Natural killer cell (primary cell): ENCODE results near the gene TNNT1. TPM values are rescaled to one million over a fixed set of nuclear protein-coding genes. Genes with fewer than 3 reads are reported as not detected.
A peak's percentile ranks its signal among the peaks of the same experiment; 100 is the strongest.

Source experiments
- ATAC-seq, 3 donors: fragments of 150-1000 bp in 2 of 3; fragments of 200-7000 bp in 1 of 3; cut with Tn5 transposase; 1 replicate in 1 of 3; 2 replicates in 2 of 3; pipeline ENCODE4 v1.10.0; 2021; ENCODE audit warnings: mild to moderate bottlenecking in 2 of 3, moderate library complexity in 2 of 3
- DNase-seq, 2 donors: peaks; one replicate each; pipeline versions ENCODE4 v3.0.0 to v3.0.0-alpha.2; 2013 to 2021; ENCODE audit warnings: mixed read lengths in 1 of 2
- H3K27ac ChIP-seq: one replicate; pipeline ENCODE4 v1.5.1; 2013; ENCODE audit warnings: mild to moderate bottlenecking, low read length
- H3K27me3 ChIP-seq: one replicate; pipeline ENCODE4 v1.6.1; 2013; ENCODE audit warnings: low read length; ENCODE audit not compliant: control insufficient read depth, insufficient read depth
- H3K36me3 ChIP-seq: one replicate; pipeline ENCODE4 v1.6.1; 2013; ENCODE audit warnings: low read length; ENCODE audit not compliant: control insufficient read depth, insufficient read depth
- H3K4me1 ChIP-seq: one replicate; pipeline ENCODE4 v1.6.1; 2013; ENCODE audit warnings: low read length; ENCODE audit not compliant: control insufficient read depth, insufficient read depth
- H3K4me3 ChIP-seq: one replicate; pipeline ENCODE4 v1.5.1; 2013; ENCODE audit warnings: low read length
- H3K9me3 ChIP-seq: one replicate; pipeline ENCODE4 v1.6.1; 2013; ENCODE audit warnings: low read length; ENCODE audit not compliant: control insufficient read depth, insufficient read depth
- H3K27ac Mint-ChIP-seq, 2 donors: one replicate each; pipeline ENCODE4 v1.8.0; 2022; ENCODE audit warnings: mild to moderate bottlenecking in 2 of 2, mixed read lengths in 2 of 2, moderate library complexity in 1 of 2
- H3K27me3 Mint-ChIP-seq, 2 donors: one replicate each; pipeline ENCODE4 v1.8.0; 2022; ENCODE audit warnings: low read depth in 2 of 2, mixed read lengths in 2 of 2
- H3K36me3 Mint-ChIP-seq: one replicate; pipeline ENCODE4 v1.8.0; 2022; ENCODE audit warnings: mixed read lengths
- H3K4me1 Mint-ChIP-seq, 2 donors: one replicate each; pipeline ENCODE4 v1.8.0; 2022; ENCODE audit warnings: mixed read lengths in 2 of 2
- H3K4me3 Mint-ChIP-seq: one replicate; pipeline ENCODE4 v1.8.0; 2022; ENCODE audit warnings: mild to moderate bottlenecking, moderate library complexity, mixed read lengths
- H3K9me3 Mint-ChIP-seq, 2 donors: one replicate each; pipeline ENCODE4 v1.8.0; 2022; ENCODE audit warnings: mixed read lengths in 2 of 2
- WGBS: methylation state at CpG from one replicate; pipeline ENCODE4 v1.1.7; 2013; ENCODE audit warnings: missing lambda C conversion rate; ENCODE audit not compliant: insufficient coverage; 5-methylcytosine and 5-hydroxymethylcytosine counted together
- intact Hi-C: fragments of 100-400 bp; cut with micrococcal nuclease; formaldehyde crosslinking; loops from one replicate; pipeline ENCODE4 v1.14.2; 2022
- total RNA-seq, 4 donors: library from RNA; stranded (reverse); fragments of 120-200 nt in 1 of 4; gene quantifications; one replicate each; pipeline versions ENCODE4 v1.2.3 to v1.2.4, GENCODE V29; 2013 to 2022
- TF ChIP-seq, protein P1 (sequence below): fragments of 200-600 bp; IDR thresholded peaks from one replicate; pipeline ENCODE4 v1.8.0; 2022; ENCODE audit warnings: antibody characterized with exemption

The TNNT1 gene
- total RNA-seq, 3 donors from 2014 or later (not counting 1 experiment from before 2014, with no cell fraction given): 0.94 TPM; not detected in 2

DNA sequence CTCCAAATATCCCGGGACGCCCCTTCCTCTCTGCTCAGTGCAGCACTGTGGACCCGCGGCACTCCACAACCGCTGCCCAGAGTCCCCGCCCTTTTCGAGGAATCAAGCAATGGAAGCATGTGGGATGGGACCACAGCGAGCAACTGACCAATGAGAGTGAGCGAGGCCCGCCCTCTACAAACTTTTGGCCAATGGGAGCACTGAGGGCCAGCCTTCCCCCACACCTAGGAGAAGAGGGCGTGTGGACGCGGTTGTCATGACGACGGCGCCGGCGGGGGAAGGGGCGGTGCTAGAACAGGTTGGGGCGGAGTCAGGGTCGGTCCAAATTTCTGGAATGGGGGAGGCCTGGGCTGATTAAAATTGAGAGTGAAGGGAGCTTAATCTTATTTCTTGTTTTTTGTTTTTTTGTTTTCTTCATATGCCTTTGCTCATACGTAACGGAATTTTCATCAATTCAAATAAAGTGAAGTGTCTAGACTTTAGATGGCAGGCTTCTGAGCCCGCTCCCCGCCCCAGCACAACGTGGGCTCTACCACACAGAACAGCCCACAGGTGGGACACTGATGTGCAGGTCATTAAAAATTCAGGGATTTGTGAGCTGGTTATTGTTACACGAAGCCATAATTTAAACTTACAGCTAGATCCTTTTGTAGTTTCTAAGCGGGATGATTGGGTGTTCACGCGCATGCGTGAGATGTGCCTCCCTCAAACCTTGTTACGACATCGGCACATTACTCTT lies 17.7 kb upstream of the TNNT1 start, which contains the start of gene DNAAF3:
Gene DNAAF3 (minus strand): TSS at position 84 of the 739 bp plus-strand sequence. CDS start 200 bp downstream, outside the sequence.
- peaks cover 55 to 64% of the 10 kb centered on the region in 2 donors for H3K27me3 Mint-ChIP-seq
- ATAC-seq: peak; percentile 83 to 89 (median 85)
- TF ChIP-seq, protein P1, sequence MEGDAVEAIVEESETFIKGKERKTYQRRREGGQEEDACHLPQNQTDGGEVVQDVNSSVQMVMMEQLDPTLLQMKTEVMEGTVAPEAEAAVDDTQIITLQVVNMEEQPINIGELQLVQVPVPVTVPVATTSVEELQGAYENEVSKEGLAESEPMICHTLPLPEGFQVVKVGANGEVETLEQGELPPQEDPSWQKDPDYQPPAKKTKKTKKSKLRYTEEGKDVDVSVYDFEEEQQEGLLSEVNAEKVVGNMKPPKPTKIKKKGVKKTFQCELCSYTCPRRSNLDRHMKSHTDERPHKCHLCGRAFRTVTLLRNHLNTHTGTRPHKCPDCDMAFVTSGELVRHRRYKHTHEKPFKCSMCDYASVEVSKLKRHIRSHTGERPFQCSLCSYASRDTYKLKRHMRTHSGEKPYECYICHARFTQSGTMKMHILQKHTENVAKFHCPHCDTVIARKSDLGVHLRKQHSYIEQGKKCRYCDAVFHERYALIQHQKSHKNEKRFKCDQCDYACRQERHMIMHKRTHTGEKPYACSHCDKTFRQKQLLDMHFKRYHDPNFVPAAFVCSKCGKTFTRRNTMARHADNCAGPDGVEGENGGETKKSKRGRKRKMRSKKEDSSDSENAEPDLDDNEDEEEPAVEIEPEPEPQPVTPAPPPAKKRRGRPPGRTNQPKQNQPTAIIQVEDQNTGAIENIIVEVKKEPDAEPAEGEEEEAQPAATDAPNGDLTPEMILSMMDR: no peak

DNA sequence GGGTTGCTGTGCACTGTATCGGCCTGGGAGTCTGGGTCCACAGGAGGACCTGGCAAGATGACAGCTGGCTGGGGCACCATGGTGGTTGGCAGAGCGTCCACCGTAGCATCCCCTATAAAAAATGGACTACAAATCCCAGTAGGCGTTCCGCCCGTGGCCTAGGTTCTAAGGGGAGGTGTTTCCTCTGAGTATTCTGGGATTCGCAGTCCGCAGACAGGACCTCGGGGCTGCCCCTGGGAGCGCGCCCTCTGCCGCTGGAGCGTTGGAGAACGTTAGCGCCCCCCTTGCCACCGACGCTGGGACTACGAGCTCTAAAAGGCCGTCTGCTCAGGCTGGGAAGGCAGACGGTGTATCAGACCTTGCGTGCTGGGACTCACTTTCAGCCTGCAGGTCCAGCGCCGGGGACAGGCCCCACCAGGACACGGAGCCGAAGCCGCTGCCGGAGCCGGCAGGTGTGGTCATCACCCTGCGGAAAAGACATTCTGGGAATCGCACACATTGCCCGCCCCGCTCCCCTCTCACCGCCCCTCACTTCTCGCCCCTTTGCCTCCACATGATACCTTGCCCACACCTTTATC lies 17.0 kb upstream of the TNNT1 start:
- intact Hi-C loops: loop anchor here (10.0 kb wide), 1 partner anchor 81 kb away; no protein-coding TSS in a partner anchor
- Histone ChIP-seq H3K27me3 (peaks cover 37% of the 10 kb centered on the region), H3K4me3 (no peak overlapping the region), H3K4me1 (peaks cover 17% of the 10 kb centered on the region), H3K27ac (no peak overlapping the region), H3K36me3 (no peaks in the 10 kb centered on the region), H3K9me3 (no peaks in the 10 kb centered on the region)
- WGBS: 3% methylated on average over 34 of the region's 34 CpGs
- H3K4me3 Mint-ChIP-seq: peak overlapping the region; percentile 47
- no peaks in the 10 kb centered on the region for H3K9me3 Mint-ChIP-seq
- DNase-seq: peak in 1 of 2 donors; percentile 78
- peaks cover 49 to 57% of the 10 kb centered on the region in 2 donors for H3K27me3 Mint-ChIP-seq
- peak; percentile 60 to 85 (median 60) for ATAC-seq
- H3K4me1 Mint-ChIP-seq: peaks cover 13 to 14% of the 10 kb centered on the region in 2 donors
- TF ChIP-seq, protein P1: no peak
- H3K36me3 Mint-ChIP-seq: no peaks in the 10 kb centered on the region
- H3K27ac Mint-ChIP-seq: peak overlapping the region; percentile 16 to 83

More for the DNA sequence above, 17.7 kb upstream of the TNNT1 start, which contains the start of gene DNAAF3:
- Mint-ChIP-seq H3K9me3 (no peaks in the 10 kb centered on the region), H3K27ac (peak within 1 kb of the TSS; percentile 16 to 83), H3K36me3 (no peaks in the 10 kb centered on the region), H3K4me3 (peak within 1 kb of the TSS; percentile 47), H3K4me1 (peaks cover 13 to 14% of the 10 kb centered on the region in 2 donors)
- H3K4me1 ChIP-seq: peaks cover 16% of the 10 kb centered on the region
- no peak within 1 kb of the TSS for H3K27ac ChIP-seq
- intact Hi-C loops: loop anchor here (10.0 kb wide), 1 partner anchor 82 kb away; no protein-coding TSS in a partner anchor
- H3K27me3 ChIP-seq: peaks cover 31% of the 10 kb centered on the region
- H3K36me3 ChIP-seq: no peaks in the 10 kb centered on the region
- WGBS: 2% methylated on average over 32 of the region's 33 CpGs
- DNase-seq: peak; percentile 45 to 80
- no peaks in the 10 kb centered on the region for H3K9me3 ChIP-seq
- no peak within 1 kb of the TSS for H3K4me3 ChIP-seq

DNA sequence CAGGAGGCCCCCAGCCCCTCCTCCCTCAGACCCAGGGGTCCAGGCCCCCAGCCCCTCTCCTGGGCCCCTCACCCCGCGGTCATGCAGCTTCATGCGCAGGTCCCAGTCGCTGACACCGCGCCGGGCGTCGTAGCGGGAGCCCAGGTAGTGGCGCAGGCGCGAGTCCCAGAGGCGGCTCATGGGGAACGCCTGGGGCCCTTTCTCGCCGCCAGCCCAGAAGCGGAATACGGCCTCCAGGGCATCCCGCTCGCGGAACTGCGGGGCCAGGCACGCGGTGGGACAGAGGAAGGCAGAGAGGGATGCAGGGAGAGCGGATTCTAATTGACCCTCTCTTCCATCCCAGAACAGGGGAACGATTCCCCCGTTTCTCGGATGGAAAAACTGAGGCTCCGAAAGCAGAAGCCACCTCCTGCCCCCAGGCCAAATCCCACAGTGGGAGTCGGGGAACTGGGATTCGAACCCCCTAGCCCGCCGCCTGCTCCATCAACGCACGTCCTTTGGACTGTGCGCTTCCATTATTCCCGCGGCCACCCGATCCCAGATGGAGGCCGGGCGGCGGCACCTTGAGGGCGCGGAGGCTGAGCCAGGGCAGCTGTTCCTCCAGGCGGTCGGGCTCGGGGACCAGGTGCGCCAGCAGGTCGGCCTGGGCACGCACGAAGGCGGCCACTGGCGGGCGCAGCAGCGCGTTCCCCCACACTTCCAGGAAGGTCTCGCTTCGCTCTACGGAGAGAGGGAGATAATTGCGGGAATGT lies 12.7 kb upstream of the TNNT1 start:
- H3K27me3 ChIP-seq: peaks cover 35% of the 10 kb centered on the region
- peaks cover 7 to 17% of the 10 kb centered on the region in 2 donors for H3K4me1 Mint-ChIP-seq
- DNase-seq: no peak

More for the DNA sequence above, 12.7 kb upstream of the TNNT1 start:
- 32% methylated on average over 56 of the region's 61 CpGs for WGBS
- TF ChIP-seq, protein P1: no peak
- H3K4me1 ChIP-seq: peaks cover 22% of the 10 kb centered on the region
- peaks cover 26 to 38% of the 10 kb centered on the region in 2 donors for H3K27me3 Mint-ChIP-seq
- no peak overlapping the region for H3K27ac ChIP-seq
- no peaks in the 10 kb centered on the region for H3K9me3 ChIP-seq
- ATAC-seq: no peak
- H3K36me3 Mint-ChIP-seq: no peaks in the 10 kb centered on the region
- no peaks in the 10 kb centered on the region for H3K36me3 ChIP-seq
- no peak overlapping the region for H3K4me3 Mint-ChIP-seq
- H3K4me3 ChIP-seq: no peak overlapping the region
- intact Hi-C loops: loop anchor here (2.0 to 10.0 kb wide), 2 partner anchors 77 to 279 kb away; no protein-coding TSS in a partner anchor
- H3K27ac Mint-ChIP-seq: no peak overlapping the region
- H3K9me3 Mint-ChIP-seq: no peaks in the 10 kb centered on the region
